HG03175 (cell line): ENCODE results near the gene ITGA11.

Source experiments
- ATAC-seq: cut with Tn5 transposase; IDR thresholded peaks from one replicate; pipeline ENCODE4 v1.9.1; 2021; ENCODE audit warnings: mild to moderate bottlenecking, moderate library complexity; ENCODE audit not compliant: unreplicated experiment

Gene ITGA11

DNA sequence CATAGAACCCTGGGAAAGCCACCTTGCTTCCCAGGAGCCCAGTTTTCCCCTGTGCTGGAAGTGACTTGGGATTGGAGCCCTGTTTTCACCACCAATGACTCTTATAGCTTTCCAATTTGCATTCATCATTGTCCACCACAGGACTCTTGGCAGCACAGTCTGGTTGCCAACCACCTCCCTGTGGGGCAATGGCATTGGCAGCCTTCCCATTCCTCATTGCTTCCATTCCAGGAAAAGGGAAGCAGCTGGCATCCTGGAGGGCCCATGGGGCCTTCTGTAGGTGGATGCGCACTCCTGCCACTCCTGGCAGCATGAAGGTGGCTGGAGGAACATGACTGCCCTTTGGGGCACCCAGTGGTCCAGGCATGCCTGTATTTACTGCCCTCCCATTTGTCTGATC lies 96.7 kb downstream of the ITGA11 start:
- no peak for ATAC-seq

DNA sequence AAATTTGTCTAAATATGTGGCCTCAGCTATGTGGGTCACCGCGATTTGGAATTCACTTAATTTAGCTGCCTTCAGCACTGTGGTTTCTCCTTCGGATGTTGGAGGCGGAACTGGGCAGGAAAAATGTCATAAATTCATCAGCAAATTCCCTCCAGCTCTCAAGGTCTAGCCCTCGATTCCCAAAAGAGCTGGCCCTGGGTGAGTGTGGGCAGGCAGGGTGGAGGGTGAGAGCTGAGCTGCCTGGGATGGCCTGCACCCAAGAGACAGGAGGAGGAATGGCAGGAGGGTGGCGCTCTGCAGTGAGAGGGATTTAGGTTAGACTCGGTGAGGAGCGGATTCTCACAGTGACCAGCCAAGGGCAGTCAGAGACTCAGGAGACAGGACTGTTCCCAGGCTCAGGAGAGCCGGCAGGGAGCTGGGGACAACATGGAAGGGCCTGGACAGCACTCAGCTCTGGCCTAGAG lies 97.3 kb downstream of the ITGA11 start:
- no peak for ATAC-seq

DNA sequence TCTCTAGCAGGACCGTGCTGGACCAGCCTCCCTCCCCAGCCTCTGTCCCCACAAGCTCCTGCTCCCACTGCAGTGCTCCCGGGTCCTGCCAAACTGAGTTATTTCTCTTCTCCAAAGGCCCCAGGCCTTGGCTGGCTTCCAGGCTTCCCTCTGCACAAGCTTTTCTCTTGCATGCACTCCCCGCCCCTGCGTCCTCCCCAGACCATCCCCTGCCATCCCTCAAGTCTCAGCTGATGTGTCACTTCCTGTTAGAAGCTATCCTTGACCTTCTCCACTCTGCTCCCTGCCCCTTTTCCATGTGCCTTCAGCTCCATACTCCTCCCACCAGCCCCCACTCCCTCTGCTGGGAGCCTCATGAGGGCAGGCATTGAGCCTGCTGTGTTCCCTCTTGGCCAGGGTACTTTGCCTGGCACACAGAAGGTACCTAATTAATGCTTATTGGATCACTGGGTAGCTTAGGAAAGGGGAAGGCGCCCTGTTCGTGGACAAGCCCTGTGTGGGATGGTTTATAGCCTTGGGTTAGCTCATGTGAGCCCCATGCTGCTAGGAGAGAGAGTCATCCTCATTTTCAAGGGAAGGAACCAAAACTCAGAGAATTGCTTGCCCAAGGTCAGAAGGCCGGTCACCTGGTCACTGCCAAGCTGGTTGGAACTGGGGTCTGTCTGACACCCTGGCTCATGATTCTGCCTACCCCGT lies 98.0 kb downstream of the ITGA11 start:
- ATAC-seq: no peak

DNA sequence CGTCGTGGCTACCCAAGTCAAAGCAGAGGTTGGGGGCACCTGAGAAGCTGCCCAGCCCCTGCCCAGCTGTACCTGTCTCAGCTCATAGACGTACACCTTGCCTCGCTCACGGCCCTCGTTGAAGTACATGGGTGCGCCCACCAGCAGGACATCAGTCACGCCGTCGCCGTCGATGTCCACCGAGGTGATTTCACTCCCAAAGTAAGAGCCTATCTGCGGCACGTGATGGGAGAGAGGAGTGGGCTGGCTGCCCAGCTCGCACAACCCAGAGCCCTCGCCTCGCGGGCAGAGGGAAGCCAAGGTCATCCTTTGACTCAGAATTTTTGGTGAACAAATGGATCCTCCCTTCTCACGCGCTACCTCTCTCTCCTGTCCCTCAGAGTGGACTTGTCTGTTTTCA lies 99.7 kb downstream of the ITGA11 start:
- no peak for ATAC-seq

DNA sequence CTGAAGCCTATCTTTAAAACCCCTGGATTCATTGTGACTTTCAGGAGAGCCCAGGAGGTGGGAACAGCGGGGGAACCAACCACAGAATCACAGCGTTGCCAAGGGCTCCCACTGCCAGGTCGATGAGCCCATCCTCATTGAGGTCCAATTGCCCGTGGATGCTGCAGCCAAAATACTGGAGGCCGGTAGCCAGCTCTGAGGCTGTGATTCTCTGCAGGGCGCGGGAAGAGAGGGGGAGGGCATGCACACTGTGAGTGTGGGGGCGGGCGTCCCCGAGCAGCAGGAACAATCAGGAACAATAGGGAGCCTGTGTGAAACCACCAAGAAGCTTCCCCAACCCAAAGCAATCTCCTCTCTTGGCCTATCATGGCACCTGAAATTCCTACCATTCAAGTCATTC lies 101.1 kb downstream of the ITGA11 start:
- ATAC-seq: no peak

DNA sequence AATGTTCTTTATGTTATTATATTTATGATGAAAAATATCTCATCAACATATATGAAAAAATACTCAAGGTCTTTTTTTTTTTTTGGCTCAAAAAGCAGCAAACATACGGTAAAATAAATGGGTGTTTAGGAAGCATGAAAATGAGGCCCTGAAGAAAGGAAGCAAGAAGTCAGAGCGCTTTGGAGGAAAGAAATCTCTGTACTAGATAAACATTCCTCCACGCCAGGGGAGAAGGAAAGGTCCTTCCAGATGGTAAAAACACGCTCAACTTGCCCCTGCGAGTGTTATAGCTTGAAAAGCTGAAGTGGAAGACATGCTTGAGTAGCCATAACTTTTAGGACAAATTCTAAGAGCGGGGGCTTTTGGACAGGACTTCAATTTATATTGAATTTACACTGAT lies 101.5 kb downstream of the ITGA11 start:
- no peak for ATAC-seq

DNA sequence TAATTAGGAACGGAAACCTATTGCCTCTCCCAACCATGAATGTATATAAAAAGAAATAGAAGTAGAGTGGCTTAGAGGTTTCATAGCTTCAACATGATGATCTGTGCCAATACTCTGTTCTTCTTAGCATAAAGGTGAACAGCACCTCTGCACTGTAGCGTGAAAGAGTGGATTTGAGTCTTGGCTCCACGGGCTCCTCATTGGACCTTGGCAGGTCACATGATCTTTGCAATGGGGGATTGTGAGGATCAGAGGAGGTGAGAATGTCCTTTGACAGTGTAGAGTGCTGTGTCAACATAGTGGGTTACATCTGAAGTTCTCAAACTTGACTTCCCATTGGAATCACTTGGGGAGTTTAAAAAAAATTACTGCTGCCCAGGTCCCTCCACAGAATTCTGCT lies 103.0 kb downstream of the ITGA11 start:
- ATAC-seq: no peak

DNA sequence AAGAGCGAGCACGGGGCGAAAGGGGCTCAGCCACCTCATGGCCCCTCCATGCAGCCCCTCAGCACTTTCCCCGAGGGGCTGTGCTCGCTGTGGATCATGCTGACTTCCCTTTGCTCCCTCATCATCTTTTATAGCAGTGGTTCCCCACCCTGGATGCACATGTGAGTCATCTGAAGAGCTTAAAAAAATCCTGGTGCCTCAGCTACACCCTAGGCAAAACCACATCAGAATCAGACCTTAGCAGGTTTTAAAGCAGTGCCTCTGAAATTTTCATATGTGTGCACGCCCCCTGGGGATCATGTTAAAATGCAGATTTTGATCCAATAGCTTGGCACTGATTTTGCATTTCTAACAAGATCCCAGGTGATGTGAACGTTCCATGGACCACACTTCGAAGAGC lies 103.5 kb downstream of the ITGA11 start:
- ATAC-seq: no peak

DNA sequence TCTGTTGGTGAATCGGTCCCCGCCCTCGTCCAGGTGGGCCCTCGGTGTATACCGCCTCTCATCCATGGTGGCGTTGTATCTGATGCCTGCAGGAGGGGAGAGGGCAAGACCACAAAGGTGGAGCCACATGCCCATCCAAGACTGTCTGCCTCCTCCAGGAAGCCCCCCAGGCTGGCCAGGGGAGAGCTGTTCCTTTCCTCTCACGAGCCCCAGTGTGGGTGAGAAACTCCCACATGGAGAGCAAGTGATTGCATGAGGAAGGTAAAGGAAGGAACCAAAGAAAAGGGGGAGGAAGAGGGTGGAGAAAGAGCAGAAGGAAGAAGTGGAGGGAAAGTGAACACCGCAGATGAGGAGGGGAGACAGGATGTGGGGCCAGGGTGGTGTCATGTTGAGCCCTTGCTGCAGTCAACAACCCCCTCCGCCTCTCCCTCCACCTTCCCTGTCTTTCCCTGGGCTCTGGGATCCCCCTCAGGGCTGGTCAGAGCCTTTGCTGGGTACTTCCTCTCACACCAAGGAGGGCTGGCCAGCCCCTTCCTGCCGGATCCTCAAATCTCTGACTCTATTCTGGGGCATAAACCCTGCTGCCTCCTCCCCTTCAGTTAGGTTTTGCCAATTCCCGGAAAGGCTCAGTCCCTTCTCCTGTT lies 105.1 kb downstream of the ITGA11 start:
- no peak for ATAC-seq

DNA sequence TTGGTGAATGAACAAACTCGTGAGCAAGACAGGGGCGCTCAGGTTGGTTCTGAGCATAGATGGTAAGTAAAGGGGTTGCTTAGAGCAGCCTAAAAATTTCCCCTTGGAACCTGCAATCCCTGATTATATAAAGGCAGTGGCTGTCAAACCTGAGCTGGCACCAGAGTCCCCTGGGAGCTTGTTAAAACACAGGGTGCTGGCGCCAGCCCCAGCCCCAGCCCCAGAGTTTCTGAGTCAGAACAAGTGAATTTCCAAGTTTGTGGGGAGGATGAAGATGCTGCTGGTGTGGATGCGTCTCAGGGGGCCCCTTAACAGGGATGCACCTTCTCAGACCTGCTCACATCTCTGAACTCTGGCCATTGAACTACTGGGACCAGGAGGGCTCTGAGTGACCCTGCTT lies 106.2 kb downstream of the ITGA11 start:
- no peak for ATAC-seq

DNA sequence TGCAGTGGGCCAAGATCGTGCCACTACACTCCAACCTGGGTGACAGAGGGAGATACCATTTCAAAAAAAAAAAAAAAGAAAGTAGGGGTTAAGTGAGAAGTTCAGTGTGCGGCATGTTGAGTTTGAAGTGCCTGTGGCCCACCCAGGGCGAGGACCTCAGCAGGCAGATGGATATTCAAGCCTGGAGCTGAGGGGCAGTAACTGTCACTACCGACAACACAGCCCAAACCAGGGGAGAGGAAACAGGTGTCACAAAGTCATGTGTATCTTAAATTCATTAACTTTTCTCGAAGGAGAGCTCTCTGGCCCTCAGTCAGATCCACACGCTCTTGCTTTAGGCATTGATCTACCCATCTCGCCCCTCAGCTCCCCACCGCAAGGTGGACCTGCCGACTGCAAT lies 109.2 kb downstream of the ITGA11 start:
- no peak for ATAC-seq

DNA sequence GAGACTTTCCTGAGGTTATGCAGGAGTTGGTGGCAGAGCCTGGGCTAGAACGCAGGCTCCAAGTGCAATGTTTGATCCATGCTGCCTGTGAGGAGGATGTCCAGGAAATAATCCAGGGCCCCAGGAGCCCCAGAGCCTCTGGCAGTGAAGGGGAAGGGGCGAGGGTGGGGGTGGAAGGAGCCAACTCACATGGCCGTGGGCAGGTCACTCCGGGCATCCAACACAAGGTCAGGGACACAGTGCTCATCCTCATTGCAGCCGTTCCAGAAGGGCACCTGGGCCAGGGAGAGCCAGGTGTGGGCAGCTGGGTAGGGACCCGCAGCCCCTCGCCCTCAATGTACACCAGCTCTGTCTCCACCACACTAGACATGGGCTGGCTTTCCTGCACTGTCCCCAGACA lies 110.7 kb downstream of the ITGA11 start:
- no peak for ATAC-seq

DNA sequence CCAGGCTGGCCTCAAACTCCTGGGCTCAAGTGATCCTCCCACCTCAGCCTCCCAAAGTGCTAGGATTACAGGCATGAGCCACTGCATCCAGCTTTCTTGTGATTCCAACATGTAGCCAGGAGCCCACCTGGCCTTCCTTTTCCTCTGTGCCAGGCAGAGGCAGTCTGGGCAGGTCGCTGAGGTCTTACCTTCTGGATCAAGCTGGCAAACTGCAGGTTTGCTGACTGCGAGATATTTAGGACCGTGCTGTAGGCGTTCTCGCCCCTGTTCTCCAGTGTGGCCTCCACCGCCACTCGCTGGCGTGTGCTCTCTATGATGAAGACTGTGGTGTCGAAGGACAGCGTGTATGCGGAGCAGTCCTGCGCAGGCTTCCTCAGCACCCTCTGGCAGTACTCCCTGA lies 112.0 kb downstream of the ITGA11 start:
- ATAC-seq: no peak

DNA sequence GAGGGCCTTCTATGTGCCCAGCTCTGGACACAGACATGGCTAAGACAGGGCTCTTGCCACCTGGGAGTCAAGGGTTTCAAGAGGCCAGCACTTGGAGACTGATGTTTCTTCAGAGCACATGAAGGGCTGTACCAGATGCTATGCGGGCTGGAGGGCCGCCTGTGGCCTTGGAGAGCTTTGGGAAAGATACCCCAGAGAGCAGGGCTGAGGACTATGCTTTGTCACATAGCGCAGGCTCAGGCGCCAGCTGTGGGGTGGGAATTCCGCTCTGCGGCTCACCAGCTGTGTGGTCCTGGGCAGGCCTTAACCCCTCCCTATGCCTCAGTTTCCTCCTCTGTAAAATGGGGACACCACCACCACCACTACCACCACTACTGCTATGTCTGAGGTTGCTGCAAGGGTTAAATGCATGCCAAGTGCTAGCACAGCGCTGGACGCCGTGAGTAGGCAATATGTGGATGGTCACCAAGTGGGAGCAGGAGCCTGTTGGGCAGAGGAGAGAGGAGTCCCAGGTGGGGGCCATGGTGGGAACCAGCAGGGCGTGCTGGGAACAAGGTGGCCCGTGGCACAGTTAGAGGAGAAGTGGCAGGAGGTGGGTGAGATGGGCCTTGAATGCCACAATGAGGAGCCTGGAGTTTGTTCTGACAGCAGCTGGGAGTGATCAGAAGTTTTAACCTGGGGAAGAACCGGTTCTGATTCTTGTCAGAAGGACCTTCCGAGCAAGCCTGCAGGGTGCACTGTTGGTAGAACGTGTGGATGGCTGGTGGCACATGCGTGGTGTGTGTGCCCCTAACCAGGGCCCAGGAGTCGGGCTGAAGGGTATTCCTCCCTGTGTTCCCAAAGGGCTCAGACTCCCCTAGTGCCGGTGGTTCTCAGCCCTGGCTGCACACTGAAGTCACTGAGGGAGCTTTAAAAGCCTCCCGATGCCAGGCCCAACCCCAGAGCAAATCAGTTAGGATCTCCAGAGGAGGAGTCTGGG lies 112.7 kb downstream of the ITGA11 start:
- no peak for ATAC-seq

DNA sequence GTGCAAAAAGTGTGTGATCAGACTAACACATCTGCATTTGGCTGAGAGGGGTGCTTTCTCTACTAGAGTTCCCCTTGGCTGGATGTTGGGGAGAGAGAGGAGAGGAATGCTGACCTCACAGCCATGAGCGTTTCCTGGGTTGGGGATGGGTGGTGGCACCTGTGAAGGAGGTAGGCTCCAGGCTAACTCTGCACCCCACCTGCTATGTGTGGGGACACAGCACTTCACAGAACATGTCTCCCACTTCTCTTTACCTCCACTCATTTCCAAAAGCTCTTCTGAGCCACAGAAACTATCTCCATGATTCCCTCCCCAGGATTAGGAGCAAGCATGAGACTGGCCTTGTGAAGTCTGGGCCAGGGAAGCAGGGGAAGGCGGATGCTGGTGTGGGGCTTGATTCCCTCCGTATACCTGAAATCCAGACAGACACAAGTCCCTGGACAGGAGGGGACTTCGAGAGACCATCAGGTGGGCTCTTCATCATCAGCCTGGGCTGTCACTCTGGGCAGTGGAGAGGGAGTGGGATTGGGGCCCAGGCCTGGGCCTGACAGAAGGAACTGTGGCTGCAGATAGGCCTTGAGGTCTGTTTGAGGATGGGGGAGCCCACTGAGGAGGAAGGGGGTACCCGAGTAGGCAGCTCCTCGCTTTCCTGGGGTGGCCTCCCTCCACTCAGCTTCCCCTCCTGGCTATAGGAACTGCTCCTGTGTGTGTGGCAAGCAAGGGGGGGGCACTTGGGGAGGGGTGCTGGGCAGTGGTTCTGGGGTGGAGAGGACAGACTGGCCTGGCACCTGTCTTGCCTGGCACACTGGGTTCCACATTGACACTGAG lies 113.7 kb downstream of the ITGA11 start:
- no peak for ATAC-seq

DNA sequence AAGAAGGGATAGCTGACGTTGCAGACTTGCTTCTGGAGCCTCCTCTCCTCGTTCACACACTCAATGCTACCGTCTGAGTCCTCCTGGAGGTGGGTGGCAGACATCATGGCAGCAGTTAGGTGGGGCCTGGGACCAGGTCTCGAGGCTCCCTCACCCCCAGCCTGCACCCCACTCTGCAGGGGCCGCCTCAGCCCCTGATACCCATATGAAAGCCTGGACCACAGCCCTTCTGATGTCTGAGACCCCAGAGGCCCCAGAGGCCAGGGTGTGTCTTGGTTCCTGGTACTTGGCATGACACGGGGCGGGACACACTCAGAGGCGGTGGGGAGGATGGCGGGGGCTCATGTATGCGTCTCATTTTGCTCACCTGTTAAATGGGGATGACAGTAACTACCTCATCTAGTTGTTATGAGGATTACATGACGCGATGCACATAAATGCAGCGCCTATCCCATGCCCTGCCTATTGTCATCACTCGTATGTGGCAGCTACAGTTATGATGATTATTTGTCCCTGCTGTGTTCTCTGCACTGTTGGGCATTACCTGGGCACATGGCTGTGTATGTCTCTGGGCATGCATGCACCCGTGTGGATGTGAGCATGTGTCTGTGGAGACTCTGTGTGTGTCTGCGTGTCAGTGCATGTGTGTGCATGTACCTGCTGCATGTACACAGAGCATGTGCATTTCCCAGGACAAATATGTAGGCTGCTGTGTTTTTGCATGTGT lies 114.5 kb downstream of the ITGA11 start:
- ATAC-seq: no peak

DNA sequence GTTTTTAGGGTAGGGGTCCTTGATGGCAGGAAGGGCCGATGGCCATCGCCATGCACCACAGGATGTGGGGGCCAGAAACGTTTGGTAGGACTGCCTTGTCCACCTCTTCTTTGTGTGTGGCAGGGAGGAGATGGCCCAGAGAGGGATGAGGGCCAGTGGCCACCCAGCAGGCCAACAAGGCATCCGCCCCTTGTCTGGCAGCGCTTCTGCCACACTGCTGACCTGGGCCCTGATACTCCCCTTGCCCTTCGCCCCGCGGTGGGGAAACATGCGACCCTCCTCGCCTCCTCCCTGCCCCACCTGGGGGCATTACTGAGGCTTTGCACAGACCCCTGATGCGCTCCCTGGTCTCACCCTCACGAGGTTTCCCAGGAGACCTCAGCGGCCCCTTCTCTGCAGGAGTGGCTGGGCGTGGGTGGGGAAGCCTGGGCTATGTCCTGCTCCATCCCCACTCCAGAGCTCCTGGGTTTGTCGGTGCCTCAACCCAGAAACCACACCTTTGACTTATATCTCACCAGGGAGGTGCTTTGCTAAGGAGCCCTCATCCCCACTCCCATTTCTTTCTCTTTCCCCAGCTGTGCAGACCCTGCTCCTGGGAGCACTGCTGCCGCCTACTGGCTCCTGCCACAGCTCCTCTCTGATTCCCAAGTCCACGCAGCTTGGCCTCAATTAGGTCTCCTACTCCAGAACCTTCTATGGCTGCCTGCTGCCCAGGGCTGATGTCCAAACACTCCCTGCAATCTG lies 115.7 kb downstream of the ITGA11 start:
- ATAC-seq: no peak

DNA sequence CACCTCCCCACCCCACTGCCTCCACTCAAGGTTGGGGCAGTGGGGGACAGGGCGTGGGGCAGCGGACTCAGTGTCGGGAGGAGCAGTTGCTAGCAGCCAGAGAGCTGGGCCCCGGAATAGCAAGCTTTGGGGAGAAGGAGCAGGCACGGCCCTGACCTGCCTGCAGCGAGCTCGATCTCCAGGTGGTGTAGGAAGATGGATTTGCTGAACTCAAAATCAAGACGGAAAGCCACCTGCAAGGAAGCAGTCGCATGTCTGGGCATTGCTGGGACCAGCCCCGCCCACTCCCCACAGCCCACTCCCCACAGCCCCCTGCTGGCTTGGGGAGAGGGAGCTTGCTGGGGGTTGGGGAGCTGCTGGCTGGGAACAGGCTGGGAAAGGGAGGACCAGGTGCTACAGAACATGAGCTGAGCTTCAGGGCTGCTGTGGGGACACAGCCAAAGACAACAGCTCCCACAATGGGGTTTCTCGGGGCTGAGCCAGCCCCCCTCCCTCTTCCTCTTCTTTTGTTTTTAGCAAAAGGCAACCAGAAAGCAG lies 116.4 kb downstream of the ITGA11 start:
- ATAC-seq: no peak

DNA sequence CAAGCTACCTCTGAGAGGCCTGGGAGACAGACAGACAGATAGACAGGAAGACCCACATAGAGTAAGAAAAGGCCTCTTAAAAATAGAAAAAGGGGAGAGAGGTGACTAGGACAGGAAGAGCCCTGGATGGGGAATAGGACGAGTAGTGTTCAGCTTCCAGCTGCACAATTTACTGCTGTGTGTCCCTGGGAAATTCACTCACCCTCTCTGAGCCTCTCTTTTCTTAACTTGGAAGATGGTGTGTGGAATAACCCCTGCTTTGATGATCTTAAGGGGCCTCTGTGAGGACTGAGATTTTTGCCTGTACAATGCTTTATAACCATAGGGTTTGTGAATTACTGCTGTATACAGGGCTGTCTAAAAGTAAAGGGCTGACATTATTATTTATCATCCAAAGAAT lies 116.9 kb downstream of the ITGA11 start:
- no peak for ATAC-seq
